Forelimb muscle (tissue), 1 donor: ENCODE data around the gene PROSER2. TPM values are rescaled to one million over a fixed set of nuclear protein-coding genes. Genes with fewer than 3 reads are reported as not detected.

Experiments used
- DNase-seq: peaks from one replicate; pipeline ENCODE4 v3.0.0-alpha.2; 2013; ENCODE audit warnings: low read depth
- polyA plus RNA-seq: library from polyadenylated mRNA; unstranded; fragments of 120-200 nt; gene quantifications from one replicate; pipeline ENCODE4 v1.2.1, GENCODE V29; 2013; ENCODE audit not compliant: insufficient read length

PROSER2 gene
- polyA plus RNA-seq, 1 donor, result 4.7 TPM

DNA sequence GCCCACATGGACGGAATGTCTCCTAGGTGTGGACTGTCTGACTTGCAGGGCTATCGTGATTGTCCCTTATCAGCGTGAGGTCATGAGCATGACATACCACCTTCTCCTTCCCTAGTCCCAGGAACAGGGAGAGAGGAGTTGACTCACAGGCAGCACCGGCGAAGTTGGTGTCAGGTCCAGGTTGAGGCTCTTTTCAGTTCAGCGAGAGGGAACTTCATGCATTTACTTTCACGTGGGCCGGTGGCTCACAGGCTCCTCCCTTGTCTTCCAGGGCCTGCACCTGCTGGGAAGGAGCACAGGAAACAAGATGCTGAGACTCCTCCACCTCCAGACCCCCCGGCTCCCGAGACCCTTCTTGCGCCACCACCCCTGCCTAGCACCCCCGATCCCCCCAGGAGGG is 46.1 kb downstream of the PROSER2 start:
- no peak for DNase-seq

DNA sequence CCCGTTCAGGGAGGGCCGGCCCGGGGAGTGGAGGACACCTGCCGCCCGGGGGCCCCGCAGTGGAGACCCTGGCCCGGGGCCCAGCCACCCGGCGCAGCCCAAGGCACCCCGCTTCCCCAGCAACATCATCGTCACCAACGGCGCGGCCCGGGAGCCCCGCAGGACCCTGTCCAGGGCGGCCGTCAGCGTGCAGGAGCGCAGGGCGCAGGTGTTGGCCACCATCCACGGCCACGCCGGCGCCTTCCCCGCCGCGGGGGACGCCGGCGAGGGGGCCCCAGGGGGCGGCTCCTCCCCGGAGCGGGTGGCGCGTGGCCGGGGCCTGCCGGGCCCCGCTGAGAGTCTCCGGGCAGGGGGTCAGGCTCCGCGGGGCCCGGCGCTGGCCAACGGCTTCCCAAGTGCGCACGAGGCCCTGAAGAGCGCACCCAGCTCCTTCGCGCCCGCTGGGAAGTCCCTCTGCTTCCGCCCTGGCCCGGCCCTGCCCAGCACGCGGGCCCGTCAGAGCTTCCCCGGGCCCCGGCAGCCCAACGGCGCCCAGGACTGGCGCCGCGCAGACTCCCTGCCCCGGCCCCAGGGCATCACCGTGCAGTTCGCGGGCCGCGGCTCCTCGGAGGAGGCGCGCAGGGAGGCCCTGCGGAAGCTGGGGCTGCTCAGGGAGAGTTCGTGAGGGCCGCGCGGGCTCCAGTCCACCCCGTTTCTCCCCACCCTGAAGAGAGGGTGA is 46.7 kb downstream of the PROSER2 start:
- DNase-seq, result no peak

DNA sequence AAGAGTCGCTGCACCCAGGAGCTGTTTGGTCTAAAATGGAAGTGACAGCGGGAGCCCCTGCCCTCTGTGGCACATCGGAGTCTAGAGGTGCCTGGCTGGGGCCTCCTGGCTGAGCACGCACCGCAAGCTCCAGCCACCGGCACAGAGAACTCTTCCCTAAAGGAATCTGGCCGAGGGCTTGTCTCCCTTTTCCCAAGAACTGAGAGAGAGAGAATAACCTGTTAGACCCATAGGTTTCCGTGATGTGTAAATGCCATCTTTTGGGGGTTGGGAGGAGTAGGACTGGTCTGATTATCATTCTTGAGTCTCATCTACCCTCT is 47.3 kb downstream of the PROSER2 start:
- no peak for DNase-seq

DNA sequence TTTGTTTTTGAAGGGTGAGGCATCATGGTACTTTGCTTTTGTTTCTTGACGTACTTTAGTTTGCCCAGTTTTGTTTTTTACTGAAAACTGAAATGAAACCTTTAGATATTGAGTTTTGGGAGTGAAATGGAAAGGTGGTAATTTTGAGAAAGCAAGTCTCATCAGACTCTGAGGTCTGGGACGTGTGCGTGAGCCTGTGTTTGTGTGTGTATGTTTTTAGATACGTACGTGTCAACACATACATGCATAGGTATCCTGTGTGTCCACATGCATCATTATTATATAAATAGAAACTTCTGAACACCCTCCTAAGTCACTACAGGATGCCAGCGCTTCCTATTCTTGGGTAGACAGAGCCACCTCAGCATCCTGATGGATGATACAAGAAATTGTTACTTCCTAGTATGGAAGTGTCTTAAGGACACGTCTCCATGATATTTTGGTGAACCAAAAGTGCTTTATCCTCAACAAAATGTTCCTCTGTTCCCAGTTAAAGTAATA is 47.8 kb downstream of the PROSER2 start:
- no peak for DNase-seq

DNA sequence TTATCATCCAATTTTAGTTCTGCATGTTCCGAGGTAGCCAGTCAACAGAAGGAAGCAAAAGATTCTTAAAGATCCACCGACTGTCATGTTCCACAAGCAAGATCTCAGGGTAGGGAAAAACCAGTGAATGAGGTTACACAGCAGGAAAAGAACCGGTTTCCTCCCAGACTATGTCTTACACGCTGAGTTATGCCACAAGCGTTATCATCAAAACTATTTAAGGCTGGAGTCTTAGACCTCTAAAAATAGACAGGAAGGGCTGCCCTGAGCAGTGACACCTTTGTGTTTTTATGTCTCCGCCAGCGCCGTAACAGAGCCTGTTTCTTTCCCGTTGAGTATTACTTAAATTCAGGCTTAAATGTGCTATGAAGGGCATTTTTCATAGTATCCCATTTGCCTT is 48.3 kb downstream of the PROSER2 start:
- DNase-seq, result no peak

DNA sequence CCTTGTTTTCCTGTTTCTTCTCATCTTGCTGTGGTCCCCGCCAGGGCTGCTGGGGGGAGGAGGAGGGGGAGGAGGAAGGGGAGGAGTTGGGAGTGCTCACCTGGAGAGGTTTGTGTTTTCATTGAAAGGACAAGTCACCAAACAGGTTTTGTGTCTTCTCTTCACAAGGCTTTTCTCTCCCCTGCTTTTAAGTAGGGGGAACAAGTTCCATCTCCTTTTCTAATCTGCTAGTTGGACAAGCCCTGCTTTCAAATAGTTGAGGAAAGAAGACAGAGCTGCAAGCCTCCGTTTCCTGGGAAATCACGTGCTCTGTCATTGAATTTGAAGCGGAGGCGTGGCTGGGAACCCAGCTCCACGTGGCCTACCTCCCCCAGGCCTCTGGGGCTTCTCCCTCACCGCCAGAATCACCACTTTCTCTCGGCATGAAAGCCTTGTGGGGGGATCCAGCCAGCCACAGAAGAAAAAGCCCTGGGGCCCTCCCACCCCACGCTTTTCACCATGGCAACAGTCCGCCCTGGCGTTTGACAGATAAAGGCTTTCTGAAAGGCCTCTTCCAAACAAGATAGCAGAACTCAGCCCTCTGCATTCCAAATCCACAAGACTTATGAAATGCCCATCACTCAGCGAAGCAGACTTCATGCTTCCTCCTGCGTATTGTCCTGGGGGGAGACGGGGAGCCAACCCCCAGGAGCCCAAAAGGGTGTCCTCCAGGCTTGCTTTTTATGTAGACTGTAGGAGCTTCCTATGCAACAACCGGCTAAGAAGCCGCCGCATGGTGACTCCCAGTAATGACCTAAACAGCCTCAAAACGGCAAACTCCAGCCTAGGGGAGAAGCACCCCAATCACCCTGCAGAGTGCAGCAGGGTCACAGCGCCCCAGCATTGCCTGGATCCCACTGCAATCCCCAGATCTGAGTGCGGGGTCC is 51.7 kb downstream of the PROSER2 start:
- no peak for DNase-seq

DNA sequence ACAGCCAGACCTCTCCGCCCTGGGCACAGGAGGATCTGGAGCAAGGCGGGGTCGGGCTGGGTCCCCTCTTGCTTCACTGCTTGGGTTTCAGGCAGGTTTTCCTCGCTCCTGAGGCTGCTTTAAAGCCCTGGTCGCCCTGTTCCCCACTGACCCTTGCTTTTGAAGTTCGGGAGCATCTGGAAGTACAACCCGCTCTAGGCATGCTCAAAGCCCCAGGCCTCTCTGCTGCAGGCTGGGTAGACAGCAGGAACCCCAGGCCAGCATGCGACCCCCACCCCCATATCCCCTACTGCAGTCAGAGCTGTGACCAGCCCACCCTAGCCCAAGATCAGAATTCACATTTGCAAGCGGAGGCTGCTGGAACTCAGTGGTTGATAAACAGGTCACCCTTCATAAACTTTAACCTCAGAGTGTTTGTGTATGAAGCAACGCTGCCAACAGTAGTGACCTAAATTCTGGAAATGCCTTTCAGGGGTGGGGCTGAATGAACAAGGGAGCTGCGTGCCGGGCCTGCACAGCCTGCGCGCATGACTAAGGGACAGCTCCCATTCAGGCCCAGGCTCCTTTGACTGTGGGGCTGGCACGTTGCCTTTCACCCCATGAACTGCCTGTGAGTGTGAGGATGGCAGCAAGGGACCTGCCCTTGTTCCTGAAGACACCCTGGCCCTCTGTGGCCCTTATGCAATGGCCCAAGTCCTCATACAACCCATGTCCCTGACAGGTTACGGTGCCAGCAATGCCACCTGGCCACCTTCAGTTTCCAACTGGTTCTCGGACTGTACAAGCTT is 52.5 kb downstream of the PROSER2 start:
- DNase-seq, result no peak

DNA sequence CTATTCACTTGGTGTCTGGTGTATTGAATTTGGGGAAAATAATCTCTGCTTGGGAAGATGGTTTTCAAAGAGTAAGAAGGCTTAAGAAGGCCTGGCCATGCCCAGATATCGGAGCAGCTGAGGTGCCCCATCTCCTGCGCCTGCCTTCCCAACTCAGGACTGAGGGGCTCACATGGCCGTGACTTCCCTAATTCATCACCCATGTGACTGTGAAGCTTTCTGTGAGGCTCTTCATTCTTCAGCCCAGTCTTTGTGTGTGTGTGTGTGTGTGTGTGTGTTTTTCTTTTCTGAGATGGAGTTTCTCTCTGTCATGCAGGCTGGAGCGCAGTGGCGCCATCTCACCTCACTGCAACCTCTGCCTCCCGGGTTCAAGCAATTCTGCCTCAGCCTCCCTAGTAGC is 53.2 kb downstream of the PROSER2 start:
- DNase-seq, result no peak

DNA sequence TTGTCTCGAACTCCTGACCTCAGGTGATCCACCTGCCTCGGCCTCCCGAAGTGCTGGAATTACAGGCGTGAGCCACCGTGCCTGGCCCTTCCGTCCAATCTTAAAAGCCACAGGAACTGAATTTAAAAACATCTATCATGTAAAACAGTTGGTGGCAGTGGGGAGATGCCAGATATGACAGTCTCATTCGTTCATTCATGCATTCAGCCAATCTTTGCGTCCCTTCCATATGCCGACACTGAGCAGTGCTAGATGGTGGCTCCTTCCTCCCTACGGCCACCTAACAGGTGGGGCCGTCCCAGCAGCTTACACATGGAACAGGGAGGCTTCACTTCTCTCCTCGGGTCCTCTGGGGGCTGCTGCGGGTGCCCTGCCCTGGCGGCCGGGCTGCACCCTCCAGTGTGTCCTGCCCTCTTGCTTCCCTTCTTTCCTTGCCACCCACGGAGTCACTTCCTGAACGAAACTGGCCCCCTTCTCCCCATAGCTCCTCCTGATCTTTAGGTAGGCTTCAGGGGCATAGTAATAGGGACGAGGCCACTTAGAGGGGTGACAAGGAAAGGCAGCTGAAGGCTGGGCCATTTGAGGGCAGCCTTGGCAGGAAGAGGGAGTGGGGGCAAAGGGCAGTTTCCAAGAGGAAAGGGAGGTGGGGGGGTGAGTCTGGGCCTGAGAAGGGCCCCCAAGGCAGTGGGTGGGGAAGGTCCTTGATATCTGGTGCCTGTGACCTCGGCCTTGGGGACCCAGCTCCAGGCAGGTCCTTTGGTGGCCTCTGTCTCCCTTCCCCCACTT is 53.8 kb downstream of the PROSER2 start:
- DNase-seq, result no peak

DNA sequence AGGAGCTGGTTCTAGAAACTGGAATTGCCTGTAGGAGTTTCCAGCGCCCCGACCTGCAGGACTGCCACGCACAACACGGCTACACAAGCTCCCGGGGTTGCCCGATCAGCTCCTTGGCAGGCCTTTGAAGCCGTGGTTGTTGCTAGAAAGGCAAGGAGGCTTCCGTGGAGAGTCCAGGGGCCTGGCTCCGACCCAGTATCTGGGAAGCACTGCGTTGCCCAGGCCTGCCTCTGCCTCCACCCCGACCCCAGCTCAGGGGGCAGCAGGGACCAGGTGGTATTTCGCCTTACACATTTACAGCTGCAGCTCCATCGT is 54.4 kb downstream of the PROSER2 start:
- DNase-seq, result no peak

DNA sequence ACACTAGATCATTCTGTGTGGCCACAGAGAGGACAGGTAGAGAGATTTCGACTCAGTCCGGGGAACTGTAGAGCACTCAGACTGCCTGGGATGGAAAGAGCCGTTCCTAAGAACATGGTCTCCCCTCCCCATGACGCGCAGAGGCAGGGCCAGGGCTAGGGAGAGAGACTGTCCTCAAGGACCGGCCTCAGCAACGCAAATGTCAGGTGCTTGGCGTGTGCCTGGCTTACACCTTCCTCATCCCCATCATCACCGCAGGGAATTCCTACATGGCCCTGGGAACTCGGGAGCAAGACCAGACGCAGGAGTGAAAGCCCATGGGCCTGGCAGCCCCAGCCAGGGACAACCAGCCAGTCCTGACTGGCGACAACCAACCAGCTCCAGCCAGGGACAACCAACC is 55.6 kb downstream of the PROSER2 start:
- no peak for DNase-seq

DNA sequence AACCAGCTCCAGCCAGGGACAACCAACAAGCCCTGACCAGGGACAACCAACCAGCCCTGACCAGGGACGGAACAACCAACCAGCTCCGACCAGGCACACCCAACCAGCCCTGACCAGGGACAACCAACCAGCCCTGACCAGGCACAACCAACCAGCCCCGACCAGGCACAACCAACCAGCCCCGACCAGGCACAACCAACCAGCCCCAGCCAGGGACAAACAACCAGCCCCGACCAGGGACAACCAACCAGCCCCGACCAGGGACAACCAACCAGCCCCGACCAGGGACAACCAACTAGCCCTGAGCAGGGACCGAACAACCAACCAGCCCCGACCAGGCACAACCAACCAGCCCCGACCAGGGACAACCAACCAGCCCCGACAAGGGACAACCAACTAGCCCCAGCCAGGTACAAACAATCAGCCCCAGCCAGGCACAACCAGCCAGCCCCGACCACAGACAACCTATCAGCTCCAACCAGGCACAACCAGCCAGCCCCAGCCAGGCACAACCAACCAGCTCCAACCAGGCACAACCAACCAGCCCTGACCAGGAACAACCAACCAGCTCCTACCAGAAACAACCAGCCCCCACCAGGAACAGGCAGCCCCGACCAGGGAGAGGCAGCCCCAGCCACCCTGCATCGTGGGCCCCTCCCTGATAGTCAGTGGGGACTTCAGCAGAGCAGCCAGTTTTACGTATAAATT is 56.4 kb downstream of the PROSER2 start:
- DNase-seq, result no peak

DNA sequence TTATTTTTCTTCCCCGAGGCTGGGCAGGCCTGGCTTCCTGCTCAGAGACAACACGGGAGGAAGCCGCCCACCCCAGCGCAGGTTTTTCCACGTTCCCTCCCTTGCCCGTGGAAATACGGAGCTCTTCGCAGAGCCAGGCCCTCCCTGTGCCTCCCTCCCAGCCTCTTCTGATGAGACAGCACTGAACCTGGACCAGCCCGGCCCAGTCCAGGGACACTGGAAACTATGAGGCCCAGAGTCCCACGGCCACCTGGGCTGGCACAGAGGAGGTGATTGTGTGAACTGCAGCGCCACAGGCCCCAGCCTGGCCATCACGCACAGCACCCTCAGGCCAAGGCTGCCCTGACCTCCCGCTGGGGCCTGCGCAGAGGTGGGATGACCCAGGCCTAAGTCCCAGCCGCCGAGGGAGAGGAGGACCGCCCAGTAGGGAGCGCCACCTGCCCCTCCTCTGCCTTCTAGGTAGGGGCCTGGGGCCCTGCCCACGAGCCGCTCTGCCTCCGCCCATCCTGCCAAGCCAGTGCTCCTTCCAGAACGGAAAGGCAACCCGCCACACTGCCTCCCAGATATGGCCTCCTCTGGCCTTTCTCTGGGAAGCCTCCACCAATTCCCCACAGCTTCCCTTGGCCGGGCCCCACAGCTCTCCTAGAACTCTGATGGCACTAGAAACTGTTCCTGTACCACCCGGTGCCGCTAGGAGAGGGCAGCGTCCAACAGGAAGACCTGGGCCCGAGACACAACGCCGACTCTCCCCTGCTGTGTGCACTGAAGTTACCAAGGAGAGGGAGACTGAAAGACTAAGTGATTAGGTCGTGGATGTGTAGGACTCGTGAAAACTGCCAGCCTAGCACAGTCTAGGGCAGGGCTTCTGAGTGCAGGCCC is 57.2 kb downstream of the PROSER2 start:
- no peak for DNase-seq

DNA sequence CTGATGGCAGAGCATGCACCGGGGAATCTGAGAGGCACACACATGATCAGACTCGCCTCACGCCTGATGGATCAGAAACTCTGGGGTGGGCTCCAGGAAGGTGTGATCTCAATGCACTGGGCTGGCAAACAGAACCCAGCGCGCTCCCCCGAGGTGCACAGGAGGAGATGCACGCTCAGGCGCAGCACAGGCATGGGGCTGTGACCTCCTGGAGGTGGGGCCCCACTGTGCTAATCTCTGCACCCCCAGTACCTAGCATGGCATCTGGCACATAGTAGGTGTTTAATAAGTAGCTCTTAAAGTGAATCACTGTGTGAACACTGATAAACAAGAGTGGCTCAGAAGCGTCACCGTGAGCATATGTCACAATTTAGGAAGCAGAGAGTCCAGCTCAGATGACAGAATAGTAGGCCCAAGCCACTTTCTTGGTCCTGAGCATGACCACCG is 57.9 kb downstream of the PROSER2 start:
- DNase-seq, result no peak

DNA sequence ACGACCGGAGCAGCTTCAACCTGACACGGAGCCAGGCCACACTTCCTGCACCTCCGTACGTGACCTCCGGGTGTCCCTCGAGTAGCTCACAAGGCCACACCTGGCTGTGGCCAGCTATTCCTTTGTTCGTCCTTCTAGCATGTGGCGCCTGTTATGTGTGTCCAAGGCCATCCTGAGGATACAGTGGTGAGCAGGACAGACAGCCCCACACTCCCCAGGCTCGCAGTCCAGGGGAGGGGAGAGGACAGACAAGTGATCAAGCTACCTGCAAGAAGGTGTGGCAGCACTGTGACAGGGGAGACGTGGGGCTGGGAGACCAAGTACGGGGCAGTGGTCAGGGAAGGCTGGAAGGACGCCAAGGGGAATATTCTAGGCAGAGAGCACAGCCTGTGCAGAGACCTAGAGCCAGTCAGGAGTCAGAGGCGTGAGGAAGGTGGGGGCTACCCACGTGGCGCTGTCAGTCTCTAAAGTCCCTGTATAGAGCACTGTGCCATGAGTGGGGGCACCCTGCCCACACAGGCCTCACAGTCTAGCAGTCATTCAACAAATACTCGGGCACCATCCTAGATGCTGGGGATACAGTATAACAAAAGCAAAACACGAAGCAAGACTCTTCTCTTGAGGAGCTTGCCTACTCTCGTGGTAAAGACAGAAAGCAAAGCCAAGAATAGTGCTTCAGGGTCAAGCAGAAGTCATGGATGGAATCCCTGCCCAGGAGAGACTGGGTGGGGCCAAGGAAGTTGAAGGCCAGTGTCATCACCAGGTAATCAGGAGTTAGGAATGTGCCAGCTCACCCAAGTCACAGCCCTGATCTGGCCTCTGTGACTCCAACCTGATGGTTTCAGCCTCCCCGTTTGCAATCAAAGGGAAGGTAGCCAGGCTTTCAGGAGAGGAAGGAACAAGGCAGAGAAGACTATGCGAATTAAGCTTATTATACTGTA is 58.6 kb downstream of the PROSER2 start:
- no peak for DNase-seq

DNA sequence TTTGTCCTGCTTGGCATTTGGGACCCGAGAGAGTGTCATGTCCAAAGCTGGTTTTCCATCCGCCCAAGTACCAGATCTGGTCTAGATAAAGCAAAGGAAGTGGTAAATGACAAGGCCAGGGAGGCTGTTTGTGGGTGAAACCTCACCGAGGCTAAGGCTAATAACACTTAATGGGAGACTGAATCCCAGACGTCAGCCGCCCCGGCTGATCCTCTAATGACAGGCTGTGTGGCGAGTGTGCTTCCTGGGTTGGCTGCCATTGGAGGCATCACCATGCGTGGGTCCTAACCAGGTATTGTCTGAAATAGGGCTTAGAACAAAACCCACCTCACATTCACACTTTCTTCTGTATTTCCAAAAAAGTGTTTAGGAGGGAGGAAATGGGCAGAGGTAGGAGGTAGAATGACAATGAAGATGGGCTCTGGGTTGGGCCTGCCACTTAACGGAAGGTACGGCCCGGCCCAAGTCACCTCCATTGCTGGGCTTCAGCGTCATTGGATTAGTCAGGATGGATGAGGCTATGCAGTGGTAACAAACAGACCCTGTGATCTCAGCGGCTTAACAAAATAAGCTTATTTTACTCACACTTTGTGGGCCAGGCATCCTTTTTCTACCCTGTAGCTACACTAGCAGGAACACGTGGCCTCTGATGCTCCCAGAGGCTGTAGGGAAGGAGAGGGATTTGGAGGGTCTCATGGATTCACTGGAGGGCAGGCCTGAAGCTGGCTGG is 59.7 kb downstream of the PROSER2 start:
- DNase-seq, result no peak

DNA sequence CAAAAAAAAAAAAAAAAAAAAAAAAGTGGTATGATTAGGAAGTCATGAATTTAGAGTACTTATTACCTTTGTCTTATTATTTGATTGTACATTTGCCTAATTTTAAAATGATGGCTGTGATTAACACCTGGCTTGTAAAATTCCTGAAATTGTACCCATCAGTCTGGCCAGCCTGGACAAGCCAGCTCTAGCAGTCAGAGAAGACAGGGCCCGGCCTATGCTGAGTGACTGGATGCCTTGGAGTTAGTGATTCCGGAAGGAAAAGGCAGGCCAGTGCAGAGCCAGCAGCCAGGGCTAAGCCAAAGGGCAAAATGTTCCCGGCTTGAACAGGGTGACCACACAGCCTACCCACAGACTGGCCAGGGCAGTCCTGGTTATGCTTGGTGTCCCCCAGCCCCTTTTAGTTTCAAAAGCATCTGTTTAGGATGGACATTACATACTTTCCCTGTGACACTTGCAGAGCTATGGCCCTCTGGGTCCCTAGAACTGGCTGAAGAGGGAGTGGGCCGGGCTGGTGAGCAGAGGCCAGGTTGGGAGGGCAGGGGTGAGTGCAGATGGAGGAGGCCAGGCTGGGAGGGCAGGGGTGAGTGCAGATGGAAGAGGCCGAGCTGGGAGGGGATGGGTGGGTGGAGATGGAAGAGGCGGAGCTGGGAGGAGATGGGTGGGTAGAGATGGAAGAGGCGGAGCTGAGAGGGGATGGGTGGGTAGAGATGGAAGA is 61.7 kb downstream of the PROSER2 start:
- no peak for DNase-seq
